AG09309 (cell line): ENCODE results near the gene GPR37L1.
"Not testable (repeated sequence)": the region's sequence is repeated elsewhere in the genome, so short reads cannot be mapped to it uniquely, and the experiment has no call there.

Experiments
- DNase-seq: peaks from one replicate; pipeline ENCODE4 v3.0.0-alpha.2; 2010; ENCODE audit warnings: low read depth
- H3K4me3 ChIP-seq: 2 replicates; pipeline ENCODE4 v1.5.1; 2011; ENCODE audit warnings: mild to moderate bottlenecking, low read depth, low read length, moderate library complexity; ENCODE audit not compliant: control insufficient read depth
- TF ChIP-seq, protein P1 (sequence below): IDR thresholded peaks from 2 replicates; pipeline ENCODE4 v1.5.1; 2011; ENCODE audit warnings: mild to moderate bottlenecking, low read depth, low read length, inconsistent platforms; ENCODE audit not compliant: insufficient read depth, control insufficient read depth; ENCODE audit errors: missing control alignments

GPR37L1 gene

DNA sequence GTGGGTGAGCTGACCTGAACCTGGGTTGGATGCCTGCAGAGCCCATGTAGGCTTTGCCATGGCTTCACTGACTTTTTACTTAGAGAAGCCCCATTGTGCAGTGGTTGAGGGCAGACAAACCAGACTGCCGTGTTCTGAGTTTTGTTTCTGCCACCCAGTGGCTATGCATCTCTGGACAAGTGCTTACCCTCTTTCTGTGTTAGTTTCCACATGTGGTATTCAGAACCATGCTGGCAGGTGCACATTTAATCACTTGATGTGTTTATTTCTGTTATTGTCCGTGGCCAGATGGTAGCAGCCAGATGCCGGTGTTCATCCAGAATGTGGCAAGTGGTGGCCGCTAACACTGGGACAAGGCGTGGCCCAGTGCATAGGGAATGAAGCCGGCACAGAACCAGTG is 48.0 kb downstream of the GPR37L1 start:
- TF ChIP-seq, protein P1, sequence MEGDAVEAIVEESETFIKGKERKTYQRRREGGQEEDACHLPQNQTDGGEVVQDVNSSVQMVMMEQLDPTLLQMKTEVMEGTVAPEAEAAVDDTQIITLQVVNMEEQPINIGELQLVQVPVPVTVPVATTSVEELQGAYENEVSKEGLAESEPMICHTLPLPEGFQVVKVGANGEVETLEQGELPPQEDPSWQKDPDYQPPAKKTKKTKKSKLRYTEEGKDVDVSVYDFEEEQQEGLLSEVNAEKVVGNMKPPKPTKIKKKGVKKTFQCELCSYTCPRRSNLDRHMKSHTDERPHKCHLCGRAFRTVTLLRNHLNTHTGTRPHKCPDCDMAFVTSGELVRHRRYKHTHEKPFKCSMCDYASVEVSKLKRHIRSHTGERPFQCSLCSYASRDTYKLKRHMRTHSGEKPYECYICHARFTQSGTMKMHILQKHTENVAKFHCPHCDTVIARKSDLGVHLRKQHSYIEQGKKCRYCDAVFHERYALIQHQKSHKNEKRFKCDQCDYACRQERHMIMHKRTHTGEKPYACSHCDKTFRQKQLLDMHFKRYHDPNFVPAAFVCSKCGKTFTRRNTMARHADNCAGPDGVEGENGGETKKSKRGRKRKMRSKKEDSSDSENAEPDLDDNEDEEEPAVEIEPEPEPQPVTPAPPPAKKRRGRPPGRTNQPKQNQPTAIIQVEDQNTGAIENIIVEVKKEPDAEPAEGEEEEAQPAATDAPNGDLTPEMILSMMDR, result no peak
- no peak for DNase-seq
- no peak overlapping the region for H3K4me3 ChIP-seq

- DNase-seq, result no peak
- H3K4me3 ChIP-seq, result no peak overlapping the region
- TF ChIP-seq, protein P1, result no peak
These were observed 48.7 kb downstream of the GPR37L1 start for GRCh38 chr1:202171292-202172014.

- no peak overlapping the region for H3K4me3 ChIP-seq
- TF ChIP-seq, protein P1, result no peak
- no peak for DNase-seq
These were observed 49.3 kb downstream of the GPR37L1 start for GRCh38 chr1:202172015-202172355.

DNA sequence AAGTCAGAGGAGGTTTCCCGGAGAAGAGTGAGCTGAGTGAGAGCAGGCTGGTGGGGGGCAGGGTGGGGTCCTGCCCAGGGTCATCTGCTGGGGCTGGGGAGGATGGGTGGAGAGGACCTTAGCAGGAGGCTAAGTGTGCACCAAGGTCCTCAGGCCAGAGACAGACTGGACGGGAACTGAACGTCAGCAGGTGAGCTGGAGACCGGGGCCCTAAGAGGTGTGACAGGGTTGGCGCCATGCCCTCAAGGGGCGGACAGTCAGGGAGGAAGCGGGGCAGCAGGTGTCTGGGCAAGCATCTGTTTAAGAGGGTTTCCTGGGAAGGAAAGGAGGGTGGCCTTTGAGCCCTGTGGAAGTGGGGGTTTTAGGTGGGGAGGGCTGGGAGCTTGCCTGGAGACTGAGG is 51.3 kb downstream of the GPR37L1 start:
- no peak for DNase-seq
- TF ChIP-seq, protein P1, result no peak
- H3K4me3 ChIP-seq, result no peak overlapping the region

GRCh38 chr1:202176949-202177927 is 54.5 kb downstream of the GPR37L1 start:
- TF ChIP-seq, protein P1, result no peak
- H3K4me3 ChIP-seq, result no peak overlapping the region
- no peak for DNase-seq

DNA sequence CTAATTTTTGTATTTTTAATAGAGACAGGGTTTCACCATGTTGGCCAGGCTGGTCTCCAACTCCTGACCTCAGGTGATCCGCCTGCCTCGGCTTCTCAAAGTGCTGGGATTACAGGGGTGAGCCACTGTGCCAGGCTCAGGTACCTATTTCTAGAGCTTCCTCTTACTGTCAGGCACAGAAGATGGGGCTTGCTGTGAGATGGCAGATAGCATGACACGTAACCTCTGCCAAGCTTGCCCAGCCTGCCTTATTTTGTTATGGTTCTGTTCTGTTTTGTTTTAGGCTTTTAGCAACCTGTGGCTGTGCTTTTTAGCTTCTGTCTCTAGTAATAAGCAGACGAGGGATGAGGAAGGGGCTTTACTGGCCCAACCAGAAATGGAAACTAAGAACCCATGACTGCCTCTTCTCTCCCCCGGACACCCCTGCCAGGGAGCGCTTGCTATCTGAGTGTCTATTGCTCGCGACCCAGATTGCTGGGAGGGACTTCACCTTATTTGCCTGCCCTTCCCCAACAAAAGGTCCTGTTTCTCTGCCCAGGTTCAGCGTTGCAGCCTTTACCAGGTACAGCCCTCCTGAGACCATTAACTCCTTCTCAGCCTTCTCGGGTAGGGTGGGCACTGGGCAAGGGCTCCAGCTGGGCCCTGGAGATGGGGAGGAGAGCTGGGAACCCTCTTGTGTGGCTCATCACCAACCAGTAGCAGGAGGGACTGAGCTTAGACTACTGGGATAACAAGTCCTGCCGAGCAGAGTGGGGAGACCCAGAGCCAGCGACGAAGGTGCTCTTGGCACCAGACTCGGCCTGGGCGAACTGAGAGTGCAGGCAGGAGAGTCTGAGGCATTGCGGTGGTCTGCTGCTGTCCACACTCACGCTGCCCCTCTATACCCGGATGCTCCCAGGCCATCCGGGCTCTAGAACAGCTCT is 57.4 kb downstream of the GPR37L1 start:
- no peak overlapping the region for H3K4me3 ChIP-seq
- DNase-seq, result no peak
- TF ChIP-seq, protein P1, result no peak

- not testable (repeated sequence) for H3K4me3 ChIP-seq, DNase-seq
These were observed 58.0 kb downstream of the GPR37L1 start for GRCh38 chr1:202180751-202181139.
